GM23338 (cell line): ENCODE data around the gene VGLL4. TPM values are rescaled to one million over a fixed set of nuclear protein-coding genes. Genes with fewer than 3 reads are reported as not detected.

Experiments
- ATAC-seq: fragments of 200-7000 bp; cut with Tn5 transposase; 3 replicates; pipeline ENCODE4 v1.9.1; 2020
- DNase-seq: peaks from one replicate; pipeline ENCODE4 v3.0.0-alpha.2; 2015; ENCODE audit warnings: low spot score
- H2AFZ ChIP-seq: fragments of 200-600 bp; sonication (generic); 2 replicates; pipeline ENCODE4 v1.8.0; 2016; ENCODE audit warnings: antibody characterized with exemption, mild to moderate bottlenecking, moderate library complexity
- H3F3A ChIP-seq: fragments of 200-600 bp; sonication (generic); replicated peaks from 2 replicates; pipeline ENCODE4 v1.8.0; 2017; ENCODE audit warnings: antibody characterized with exemption, mixed run types, low read depth
- H3K27ac ChIP-seq: fragments of 200-600 bp; sonication (generic); 2 replicates; pipeline ENCODE4 v1.6.1; 2016; ENCODE audit warnings: low read depth
- H3K27me3 ChIP-seq: fragments of 200-600 bp; sonication (generic); 2 replicates; pipeline ENCODE4 v1.8.0; 2016; ENCODE audit warnings: mild to moderate bottlenecking, mixed run types, moderate library complexity; ENCODE audit not compliant: insufficient read depth
- H3K36me3 ChIP-seq: fragments of 200-600 bp; sonication (generic); 2 replicates; pipeline ENCODE4 v1.8.0; 2016; ENCODE audit warnings: mild to moderate bottlenecking; ENCODE audit not compliant: insufficient read depth
- H3K4me1 ChIP-seq: fragments of 200-600 bp; sonication (generic); 2 replicates; pipeline ENCODE4 v1.8.0; 2016; ENCODE audit warnings: mild to moderate bottlenecking, moderate library complexity; ENCODE audit not compliant: insufficient read depth
- H3K4me2 ChIP-seq: fragments of 200-600 bp; sonication (generic); 2 replicates; pipeline ENCODE4 v1.7.1; 2017; ENCODE audit warnings: mixed run types
- H3K4me3 ChIP-seq: fragments of 200-600 bp; sonication (generic); 2 replicates; pipeline ENCODE4 v1.6.1; 2016; ENCODE audit warnings: mixed run types
- H3K79me2 ChIP-seq: fragments of 200-600 bp; sonication (generic); replicated peaks from 2 replicates; pipeline ENCODE4 v1.8.0; 2017; ENCODE audit warnings: mild to moderate bottlenecking; ENCODE audit not compliant: insufficient read depth
- H3K9me2 ChIP-seq: fragments of 200-600 bp; sonication (generic); 2 replicates; pipeline ENCODE4 v1.8.0; 2017; ENCODE audit not compliant: insufficient read depth
- H4K20me1 ChIP-seq: fragments of 200-600 bp; sonication (generic); replicated peaks from 2 replicates; pipeline ENCODE4 v1.8.0; 2017; ENCODE audit warnings: mild to moderate bottlenecking; ENCODE audit not compliant: insufficient read depth
- H3K27ac Mint-ChIP-seq: 2 replicates; pipeline ENCODE4 v1.8.0; 2020; ENCODE audit warnings: inconsistent platforms, mild to moderate bottlenecking, moderate library complexity, mixed read lengths
- H3K27me3 Mint-ChIP-seq: 3 replicates; pipeline ENCODE4 v1.8.0; 2022; ENCODE audit warnings: low read depth, mild to moderate bottlenecking, moderate library complexity, mixed read lengths, inconsistent platforms; ENCODE audit not compliant: insufficient read depth, poor library complexity
- H3K36me3 Mint-ChIP-seq: 3 replicates; pipeline ENCODE4 v1.8.0; 2021; ENCODE audit warnings: low read depth, mild to moderate bottlenecking, inconsistent platforms, moderate library complexity, mixed read lengths
- H3K4me1 Mint-ChIP-seq: 3 replicates; pipeline ENCODE4 v1.8.0; 2020; ENCODE audit warnings: mild to moderate bottlenecking, inconsistent platforms, mixed read lengths
- H3K4me3 Mint-ChIP-seq: 3 replicates; pipeline ENCODE4 v1.8.0; 2021; ENCODE audit warnings: moderate library complexity, mild to moderate bottlenecking, inconsistent platforms, mixed read lengths
- H3K9me3 Mint-ChIP-seq: 3 replicates; pipeline ENCODE4 v1.8.0; 2020; ENCODE audit warnings: moderate library complexity, mild to moderate bottlenecking, inconsistent platforms, mixed read lengths
- CREB1 ChIP-seq: fragments of 250-450 bp; sonication (Bioruptor Pico); IDR thresholded peaks from 2 replicates; pipeline ENCODE4 v1.5.0; 2020; ENCODE audit warnings: low read depth, mild to moderate bottlenecking, moderate library complexity
- EZH2 ChIP-seq: fragments of 200-600 bp; sonication (generic); IDR thresholded peaks from one replicate; pipeline ENCODE4 v1.8.0; 2017; ENCODE audit warnings: antibody characterized with exemption, mild to moderate bottlenecking, low read depth; ENCODE audit not compliant: unreplicated experiment
- EZH2phosphoT487 ChIP-seq: fragments of 200-600 bp; sonication (generic); IDR thresholded peaks from one replicate; pipeline ENCODE4 v1.8.1; 2018; ENCODE audit warnings: antibody characterized with exemption; ENCODE audit not compliant: unreplicated experiment
- JUNB ChIP-seq: IDR thresholded peaks from one replicate; pipeline ENCODE4 v1.6.1; 2016; ENCODE audit warnings: antibody characterized with exemption; ENCODE audit not compliant: unreplicated experiment
- NANOG ChIP-seq: IDR thresholded peaks from 2 replicates; pipeline ENCODE4 v1.6.1; 2016; ENCODE audit warnings: antibody characterized with exemption, borderline replicate concordance
- STAT1 ChIP-seq: IDR thresholded peaks from one replicate; pipeline ENCODE4 v1.6.1; 2016; ENCODE audit warnings: antibody characterized with exemption; ENCODE audit not compliant: unreplicated experiment
- ZNF331 ChIP-seq: fragments of 250-450 bp; sonication (Bioruptor Pico); IDR thresholded peaks from 2 replicates; pipeline ENCODE4 v1.5.0; 2020; ENCODE audit warnings: low read depth, mild to moderate bottlenecking, moderate library complexity
- polyA plus RNA-seq: library from polyadenylated mRNA; unstranded; fragments of >200 nt; fragmentation: Nextera tagmentation; extraction: Ambion mirVana; gene quantifications from 2 replicates; pipeline ENCODE4 v1.2.1, GENCODE V29; 2016
- total RNA-seq: library from RNA; depleted of rRNA; stranded (reverse); fragments of >200 nt; shearing (Covaris generic); gene quantifications from 2 replicates; pipeline ENCODE4 v1.2.3, GENCODE V29; 2014
- TF ChIP-seq, protein P1 (sequence below), 2 experiments: fragments of 200-600 bp in 1 of 2; sonication (generic) in 1 of 2; conservative IDR thresholded peaks; 2 replicates each; pipeline versions ENCODE4 v1.5.1 to v1.6.1; 2016 to 2017; ENCODE audit warnings: antibody characterized with exemption in 2 of 2, low read depth in 2 of 2, mild to moderate bottlenecking in 2 of 2, moderate library complexity in 1 of 2
- TF ChIP-seq, protein P2 (sequence below): IDR thresholded peaks from one replicate; pipeline ENCODE4 v1.6.1; 2018; ENCODE audit warnings: antibody characterized with exemption; ENCODE audit not compliant: unreplicated experiment

The VGLL4 gene
- total and polyA plus RNA-seq, 2 experiments from 2014 or later, result 20.8 to 45.9 TPM

DNA sequence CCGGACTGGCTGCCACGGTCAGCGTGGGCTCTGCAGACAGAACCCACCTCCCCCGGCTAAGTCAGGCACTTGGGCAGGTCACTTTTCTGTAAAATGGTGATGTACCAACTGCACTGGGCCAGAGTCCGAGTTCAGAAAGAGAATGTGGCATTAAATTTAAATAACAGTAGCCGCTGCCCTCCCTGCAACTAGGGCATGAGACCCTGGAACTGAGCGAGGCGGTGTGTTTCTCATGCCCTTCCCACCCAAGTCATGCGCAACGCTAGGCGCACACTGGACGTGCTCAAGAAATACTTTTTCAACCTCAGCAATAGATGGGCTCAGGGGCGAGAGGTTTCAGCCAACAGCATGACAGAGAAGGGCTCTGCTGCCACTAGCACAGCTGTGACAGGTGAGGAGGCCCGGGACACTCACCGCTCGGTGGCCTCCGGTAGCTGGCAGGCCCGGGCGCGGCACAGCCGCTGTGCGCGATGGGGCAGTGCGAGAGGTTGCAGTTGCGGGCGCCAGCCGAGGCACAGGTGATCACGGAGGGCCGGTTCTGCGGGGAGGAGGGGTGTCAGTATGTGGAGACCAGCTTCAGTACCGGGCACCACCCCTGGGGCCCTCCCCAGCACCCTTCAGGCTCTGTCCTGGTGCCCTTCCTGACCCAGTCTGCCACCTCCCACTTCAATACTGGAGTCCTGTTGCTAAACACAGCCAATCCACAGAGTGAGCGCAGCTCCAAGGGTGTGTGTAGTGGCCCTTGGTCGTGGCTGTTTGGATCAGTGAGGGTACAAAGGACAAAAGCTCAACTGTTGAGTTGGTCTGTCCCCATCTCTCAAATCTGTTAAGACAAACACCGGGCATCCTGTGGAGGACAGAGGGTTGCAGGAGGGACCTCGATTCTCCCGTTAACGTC, 84.5 kb downstream of the VGLL4 start (continued):
- TF ChIP-seq EZH2phosphoT487 (no peak), EZH2 (no peak), NANOG (no peak), CREB1 (CRISPR knock-in tag) (no peak), STAT1 (no peak), ZNF331 (CRISPR knock-in tag) (no peak)
- TF ChIP-seq, protein P1, sequence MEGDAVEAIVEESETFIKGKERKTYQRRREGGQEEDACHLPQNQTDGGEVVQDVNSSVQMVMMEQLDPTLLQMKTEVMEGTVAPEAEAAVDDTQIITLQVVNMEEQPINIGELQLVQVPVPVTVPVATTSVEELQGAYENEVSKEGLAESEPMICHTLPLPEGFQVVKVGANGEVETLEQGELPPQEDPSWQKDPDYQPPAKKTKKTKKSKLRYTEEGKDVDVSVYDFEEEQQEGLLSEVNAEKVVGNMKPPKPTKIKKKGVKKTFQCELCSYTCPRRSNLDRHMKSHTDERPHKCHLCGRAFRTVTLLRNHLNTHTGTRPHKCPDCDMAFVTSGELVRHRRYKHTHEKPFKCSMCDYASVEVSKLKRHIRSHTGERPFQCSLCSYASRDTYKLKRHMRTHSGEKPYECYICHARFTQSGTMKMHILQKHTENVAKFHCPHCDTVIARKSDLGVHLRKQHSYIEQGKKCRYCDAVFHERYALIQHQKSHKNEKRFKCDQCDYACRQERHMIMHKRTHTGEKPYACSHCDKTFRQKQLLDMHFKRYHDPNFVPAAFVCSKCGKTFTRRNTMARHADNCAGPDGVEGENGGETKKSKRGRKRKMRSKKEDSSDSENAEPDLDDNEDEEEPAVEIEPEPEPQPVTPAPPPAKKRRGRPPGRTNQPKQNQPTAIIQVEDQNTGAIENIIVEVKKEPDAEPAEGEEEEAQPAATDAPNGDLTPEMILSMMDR (conservative IDR thresholded peaks at IDR 0.05; ENCODE audit: low read depth in 2 of 2), result no peak

GRCh38 chr3:11558411-11558903, 85.3 kb downstream of the VGLL4 start:
- ATAC-seq, result no peak
- Mint-ChIP-seq H3K4me1 (peaks cover 14% of the 10 kb centered on the region), H3K9me3 (no peaks in the 10 kb centered on the region; the same call in 2 of the 3 replicates), H3K4me3 (no peak overlapping the region), H3K36me3 (peaks cover 22% of the 10 kb centered on the region), H3K27ac (no peak overlapping the region), H3K27me3 (peaks cover 12% of the 10 kb centered on the region)
- no peak overlapping the region for H3K27ac ChIP-seq
- no peaks in the 10 kb centered on the region for H3K27me3 ChIP-seq
- DNase-seq, result no peak
- H3K79me2 ChIP-seq, result peaks cover 11% of the 10 kb centered on the region
- H3K36me3 ChIP-seq, result no peaks in the 10 kb centered on the region; the same call in 1 of the 2 replicates
- H3K4me1 ChIP-seq, result no peaks in the 10 kb centered on the region; the same call in 1 of the 2 replicates
- no peaks in the 10 kb centered on the region for H3K9me2 ChIP-seq
- H3F3A ChIP-seq, result no peaks in the 10 kb centered on the region
- H3K4me3 ChIP-seq, result no peak overlapping the region
- no peak overlapping the region for H3K4me2 ChIP-seq
- no peak overlapping the region for H2AFZ ChIP-seq
- H4K20me1 ChIP-seq, result peaks cover 12% of the 10 kb centered on the region; the same call in 1 of the 2 replicates
- TF ChIP-seq JUNB (no peak), CREB1 (CRISPR knock-in tag) (no peak), STAT1 (no peak), EZH2 (no peak)
- TF ChIP-seq, protein P2, sequence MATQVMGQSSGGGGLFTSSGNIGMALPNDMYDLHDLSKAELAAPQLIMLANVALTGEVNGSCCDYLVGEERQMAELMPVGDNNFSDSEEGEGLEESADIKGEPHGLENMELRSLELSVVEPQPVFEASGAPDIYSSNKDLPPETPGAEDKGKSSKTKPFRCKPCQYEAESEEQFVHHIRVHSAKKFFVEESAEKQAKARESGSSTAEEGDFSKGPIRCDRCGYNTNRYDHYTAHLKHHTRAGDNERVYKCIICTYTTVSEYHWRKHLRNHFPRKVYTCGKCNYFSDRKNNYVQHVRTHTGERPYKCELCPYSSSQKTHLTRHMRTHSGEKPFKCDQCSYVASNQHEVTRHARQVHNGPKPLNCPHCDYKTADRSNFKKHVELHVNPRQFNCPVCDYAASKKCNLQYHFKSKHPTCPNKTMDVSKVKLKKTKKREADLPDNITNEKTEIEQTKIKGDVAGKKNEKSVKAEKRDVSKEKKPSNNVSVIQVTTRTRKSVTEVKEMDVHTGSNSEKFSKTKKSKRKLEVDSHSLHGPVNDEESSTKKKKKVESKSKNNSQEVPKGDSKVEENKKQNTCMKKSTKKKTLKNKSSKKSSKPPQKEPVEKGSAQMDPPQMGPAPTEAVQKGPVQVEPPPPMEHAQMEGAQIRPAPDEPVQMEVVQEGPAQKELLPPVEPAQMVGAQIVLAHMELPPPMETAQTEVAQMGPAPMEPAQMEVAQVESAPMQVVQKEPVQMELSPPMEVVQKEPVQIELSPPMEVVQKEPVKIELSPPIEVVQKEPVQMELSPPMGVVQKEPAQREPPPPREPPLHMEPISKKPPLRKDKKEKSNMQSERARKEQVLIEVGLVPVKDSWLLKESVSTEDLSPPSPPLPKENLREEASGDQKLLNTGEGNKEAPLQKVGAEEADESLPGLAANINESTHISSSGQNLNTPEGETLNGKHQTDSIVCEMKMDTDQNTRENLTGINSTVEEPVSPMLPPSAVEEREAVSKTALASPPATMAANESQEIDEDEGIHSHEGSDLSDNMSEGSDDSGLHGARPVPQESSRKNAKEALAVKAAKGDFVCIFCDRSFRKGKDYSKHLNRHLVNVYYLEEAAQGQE, result no peak
